Right ventricle myocardium superior (tissue), 1 donor: ENCODE measurements around the gene FXYD5. TPM values are rescaled to one million over a fixed set of nuclear protein-coding genes. Genes with fewer than 3 reads are reported as not detected.

ENCODE experiments used
- ATAC-seq: fragments of 200-7000 bp; cut with Tn5 transposase; one replicate; pipeline ENCODE4 v1.9.1; 2020; ENCODE audit warnings: mild to moderate bottlenecking; ENCODE audit not compliant: poor library complexity
- DNase-seq: peaks from one replicate; pipeline ENCODE4 v3.0.0-alpha.2; 2020
- intact Hi-C: fragments of 100-400 bp; cut with DNase I; formaldehyde crosslinking; loops from one replicate; pipeline ENCODE4 v1.11.2; 2022
- total RNA-seq: library from RNA; stranded (reverse); fragmentation: NEBNext Ultra II Directional; extraction: Animal tissue kit (Norgen Biotek cat#: 25700); gene quantifications from one replicate; pipeline ENCODE4 v1.2.1, GENCODE V29; 2021
- donor health status: DM: no; HTN: yes; CAD: no; lungs with severe emphysema.

The FXYD5 gene
- total RNA-seq, 1 donor from 2014 or later = 20.9 TPM

- intact Hi-C loops = no loop called here
- DNase-seq = no peak
- ATAC-seq = no peak
Observed at GRCh38 chr19:35133826-35134225, 20.7 kb upstream of the FXYD5 start.

GRCh38 chr19:35134601-35135242 is 19.8 kb upstream of the FXYD5 start, which contains the start of gene LGI4:
TSS of gene LGI4 (minus strand) at chr19:35135059. CDS start at chr19:35134680, 379 bp downstream.
- no peak for DNase-seq
- no peak for ATAC-seq
- intact Hi-C loops = loop anchor here (1.0 kb wide), 1 partner anchor 20 kb away; no protein-coding TSS in a partner anchor

DNA sequence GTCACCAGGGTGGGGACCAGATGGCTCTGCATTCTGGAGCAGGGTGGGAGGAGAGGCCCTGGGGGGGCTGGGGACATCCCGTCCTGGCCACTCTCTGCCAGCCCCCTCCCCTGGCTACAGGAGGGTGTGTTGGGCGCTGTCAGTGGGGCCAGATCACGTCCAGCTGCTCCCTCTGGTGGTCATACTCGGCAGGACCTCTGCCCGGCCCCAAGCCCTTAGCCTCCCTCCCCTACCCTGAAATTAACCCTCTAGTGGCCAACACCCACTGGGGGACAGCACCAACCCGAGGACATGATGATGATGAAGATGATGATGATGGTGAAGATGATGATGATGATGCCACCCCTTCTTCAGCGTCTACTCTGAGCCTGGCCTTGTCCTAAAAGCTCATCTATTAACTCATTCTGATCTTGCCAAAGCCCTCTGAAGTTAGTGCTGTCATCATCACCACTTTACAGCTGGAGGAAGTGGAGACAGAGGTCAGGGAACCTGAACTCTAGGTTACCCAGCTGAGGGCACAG is 19.1 kb upstream of the FXYD5 start:
- DNase-seq (peak; percentile 91), ATAC-seq (peak; percentile 60)
- intact Hi-C loops = loop anchor here (1.0 kb wide), 1 partner anchor 21 kb away; no protein-coding TSS in a partner anchor

DNA sequence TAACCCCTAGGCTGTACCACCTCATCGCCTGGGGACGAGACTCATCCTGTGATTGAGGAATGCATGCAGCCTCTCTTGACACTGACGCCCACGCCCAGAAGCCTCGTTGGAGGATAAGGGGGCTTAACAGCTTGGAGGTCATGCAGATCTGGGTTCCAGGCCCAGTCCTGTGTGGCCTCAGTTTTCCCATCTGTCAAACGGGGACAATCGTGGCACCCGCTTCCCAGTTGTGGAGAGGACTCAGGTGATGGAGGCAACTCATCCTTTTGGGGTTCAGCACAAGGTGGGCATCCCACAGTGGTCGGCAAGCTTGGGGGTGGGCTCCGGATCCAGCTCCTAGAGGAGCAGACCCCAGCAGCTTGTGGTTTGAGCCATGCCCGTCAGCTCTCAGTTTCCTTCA is 18.3 kb upstream of the FXYD5 start:
- ATAC-seq (no peak), DNase-seq (no peak)
- intact Hi-C loops = no loop called here

DNA sequence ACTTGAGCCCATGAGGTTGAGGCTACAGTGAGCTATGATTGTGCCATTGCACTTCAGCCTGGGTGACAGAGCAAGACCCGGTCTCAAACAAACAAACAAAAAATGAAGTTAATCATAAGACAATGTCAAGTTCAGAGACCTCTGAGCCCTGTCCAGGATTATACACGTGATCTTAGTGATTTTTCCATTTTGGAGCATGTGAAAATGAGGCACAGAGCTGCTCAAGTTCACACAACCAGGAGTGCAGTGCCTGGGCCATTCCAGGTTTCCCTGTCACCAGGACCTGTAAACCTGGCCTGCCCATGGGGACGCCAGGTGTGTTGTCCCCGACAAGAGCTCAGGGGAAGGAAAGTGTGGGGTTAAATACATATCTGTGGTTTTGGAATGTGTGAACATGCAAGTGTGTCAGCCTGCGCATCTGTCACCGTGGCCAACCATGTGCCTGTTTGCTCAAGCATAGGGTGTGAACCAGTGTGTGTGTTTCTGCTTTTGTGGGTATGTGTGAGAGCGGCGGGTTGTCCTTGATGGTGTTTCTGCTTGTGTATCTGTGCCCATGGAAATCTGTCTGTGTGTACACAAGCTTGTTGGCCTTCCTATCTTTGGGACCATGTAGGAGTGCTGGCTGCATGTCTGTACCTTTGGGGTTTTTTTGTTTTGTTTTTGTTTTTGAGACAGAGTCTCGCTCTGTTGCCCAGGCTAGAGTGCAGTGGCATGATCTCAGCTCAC is 17.4 kb upstream of the FXYD5 start:
- ATAC-seq = no peak
- intact Hi-C loops = no loop called here

GRCh38 chr19:35138305-35138892 is 16.1 kb upstream of the FXYD5 start, which contains the start of gene FXYD1:
TSS of gene FXYD1 (plus strand) at chr19:35138824. CDS start at chr19:35140080, 1,256 bp downstream.
- intact Hi-C loops = no loop called here
- DNase-seq (peak; percentile 84), ATAC-seq (peak; percentile 59)

More for the DNA sequence above, 17.4 kb upstream of the FXYD5 start:
- DNase-seq = no peak

- ATAC-seq (no peak), DNase-seq (no peak)
- intact Hi-C loops = loop anchor here (5.0 kb wide), 2 partner anchors 73 to 122 kb away; no protein-coding TSS in a partner anchor
Observed at GRCh38 chr19:35140207-35140961, 14.2 kb upstream of the FXYD5 start.

DNA sequence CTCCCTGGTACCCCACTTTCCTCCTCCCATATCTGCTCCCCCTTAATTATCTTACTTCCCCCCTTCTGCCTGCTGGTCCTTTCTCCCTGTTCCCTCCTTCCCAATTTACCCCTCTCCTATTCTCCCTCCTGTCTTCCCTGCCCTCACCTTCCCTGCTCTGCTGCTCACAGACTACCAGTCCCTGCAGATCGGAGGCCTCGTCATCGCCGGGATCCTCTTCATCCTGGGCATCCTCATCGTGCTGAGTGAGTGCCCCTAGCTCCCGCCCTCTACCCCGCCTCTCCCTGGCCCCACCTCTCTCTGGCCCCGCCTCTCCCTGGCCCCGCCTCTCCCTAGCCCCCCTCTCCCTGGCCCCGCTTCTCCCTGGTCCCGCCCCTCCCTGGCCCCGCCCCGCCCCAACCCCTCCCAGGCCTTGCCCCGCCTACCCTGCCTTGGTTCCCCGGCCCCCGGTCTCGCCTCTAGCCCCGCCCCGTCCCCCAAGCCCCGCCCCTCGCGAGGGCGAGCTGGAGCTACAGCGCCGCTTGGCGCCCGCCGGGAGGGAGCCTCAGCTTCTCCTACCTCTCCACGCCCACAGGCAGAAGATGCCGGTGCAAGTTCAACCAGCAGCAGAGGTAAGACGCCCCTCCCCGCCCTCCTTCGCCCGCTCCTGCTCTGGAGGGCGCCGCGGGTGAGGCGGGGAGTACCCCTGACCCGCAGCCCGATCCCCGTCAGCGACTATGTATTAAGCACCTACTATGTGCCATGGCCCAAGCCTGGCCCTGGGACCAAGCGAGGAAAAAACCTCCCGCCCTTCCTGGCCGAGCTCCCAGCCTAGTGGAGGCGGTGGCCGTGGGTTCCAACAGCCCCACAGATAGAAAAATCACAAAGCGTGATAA is 13.3 kb upstream of the FXYD5 start:
- ATAC-seq (peak; percentile 62), DNase-seq (peak; percentile 96)
- intact Hi-C loops = loop anchor here (5.0 kb wide), 2 partner anchors 74 to 121 kb away; no protein-coding TSS in a partner anchor

- ATAC-seq (no peak), DNase-seq (no peak)
- intact Hi-C loops = loop anchor here (5.0 kb wide), 2 partner anchors 75 to 120 kb away; no protein-coding TSS in a partner anchor
Observed at GRCh38 chr19:35141837-35142605, 12.5 kb upstream of the FXYD5 start.

DNA sequence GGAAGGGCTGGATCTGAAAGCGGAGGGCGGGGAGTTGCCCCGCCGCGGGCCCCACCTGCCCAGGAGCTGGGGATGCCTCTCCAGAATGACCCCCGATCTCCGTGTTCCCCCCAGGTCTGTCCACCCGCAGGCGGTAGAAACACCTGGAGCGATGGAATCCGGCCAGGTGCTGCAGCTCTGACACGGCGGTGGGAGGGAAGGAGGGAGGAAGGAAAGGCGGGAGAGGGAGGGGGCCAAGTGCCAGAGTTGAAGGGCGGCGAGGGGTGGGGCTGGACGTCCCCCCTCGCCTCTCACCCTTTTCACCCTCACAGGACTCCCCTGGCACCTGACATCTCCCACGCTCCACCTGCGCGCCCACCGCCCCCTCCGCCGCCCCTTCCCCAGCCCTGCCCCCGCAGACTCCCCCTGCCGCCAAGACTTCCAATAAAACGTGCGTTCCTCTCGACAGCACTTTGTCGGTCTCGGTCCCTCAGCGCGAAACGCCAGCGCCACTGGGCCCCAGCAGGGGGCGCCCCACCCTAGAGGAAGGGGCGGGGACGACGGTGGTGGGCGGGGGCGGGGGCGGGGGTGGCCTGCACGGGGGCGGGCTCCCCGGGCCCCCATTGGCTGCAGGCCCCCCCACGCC is 11.8 kb upstream of the FXYD5 start:
- ATAC-seq = no peak

DNA sequence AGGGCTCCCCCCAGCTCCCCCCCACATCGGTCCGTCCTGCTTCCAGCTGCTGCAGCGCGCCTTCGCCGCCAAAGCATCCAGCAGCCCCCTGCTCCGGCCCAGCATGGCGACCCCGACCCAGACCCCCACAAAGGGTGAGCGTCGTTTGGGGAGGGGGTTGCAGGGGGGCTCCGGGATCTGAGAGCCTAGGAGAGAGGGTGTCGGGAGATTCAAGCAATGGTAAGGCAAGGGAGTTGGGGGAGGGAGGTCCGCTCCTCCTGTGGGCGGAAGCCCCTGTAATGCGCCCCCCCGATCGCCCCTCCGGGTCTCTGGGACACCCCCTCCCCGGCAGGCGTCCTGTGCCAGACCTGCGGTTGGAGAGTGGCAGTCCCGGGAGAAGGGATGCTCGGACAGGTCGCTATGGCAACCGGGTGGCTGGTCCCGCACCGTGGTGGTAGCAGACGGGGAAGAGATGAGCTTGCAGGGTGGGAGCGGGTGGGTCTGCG is 11.3 kb upstream of the FXYD5 start, which contains the start of gene FXYD7:
Gene FXYD7, plus strand, starts transcription at position 25 of the 485 bp plus-strand sequence. Its CDS starts 79 bp downstream, at position 104.
- intact Hi-C loops = loop anchor here (5.0 kb wide), 2 partner anchors 76 to 119 kb away; no protein-coding TSS in a partner anchor
- DNase-seq (no peak), ATAC-seq (no peak)

More for the DNA sequence above, 11.8 kb upstream of the FXYD5 start:
- intact Hi-C loops = loop anchor here (5.0 kb wide), 2 partner anchors 75 to 120 kb away; no protein-coding TSS in a partner anchor
- DNase-seq = peak; percentile 65

- no peak for ATAC-seq
- intact Hi-C loops = loop anchor here (5.0 kb wide), 2 partner anchors 77 to 118 kb away; no protein-coding TSS in a partner anchor
- DNase-seq = no peak
Observed at GRCh38 chr19:35143818-35144217, 10.7 kb upstream of the FXYD5 start.

GRCh38 chr19:35144259-35144599 is 10.3 kb upstream of the FXYD5 start:
- ATAC-seq (no peak), DNase-seq (no peak)
- intact Hi-C loops = loop anchor here (5.0 kb wide), 2 partner anchors 77 to 118 kb away; no protein-coding TSS in a partner anchor

- DNase-seq (no peak), ATAC-seq (no peak)
- intact Hi-C loops = loop anchor here (5.0 kb wide), 2 partner anchors 78 to 117 kb away; no protein-coding TSS in a partner anchor
Observed at GRCh38 chr19:35144600-35145436, 9.7 kb upstream of the FXYD5 start.
